ENCODE results near the gene NEURL1B. TPM values are rescaled to one million over a fixed set of nuclear protein-coding genes. Genes with fewer than 3 reads are reported as not detected.

Gene NEURL1B
- total and polyA plus RNA-seq, 10 of the 15 experiments (the other 5 are each of a cell fraction or from before 2014, with no cell fraction given), result 0.04 to 0.28 (median 0.05) TPM; not detected in 4

- CTCF ChIA-PET, result no interaction called here
- WGBS (ENCODE audit: insufficient coverage, insufficient replicate concordance, low lambda C conversion rate, missing lambda C conversion rate), result 15% methylated on average over 4 of the region's 4 CpGs
- in situ Hi-C loops (cut with MboI), result no loop called here
- POLR2A ChIA-PET, result no interaction called here
- no peaks in the 10 kb centered on the region for H3K4me1 ChIP-seq (ENCODE audit: control insufficient read depth, insufficient read depth, low read length)
- no peaks in the 10 kb centered on the region for H4K20me1 ChIP-seq (ENCODE audit: control insufficient read depth, insufficient read depth)
- H3K4me3 ChIP-seq, result no peak overlapping the region
- H2AFZ ChIP-seq (ENCODE audit: control insufficient read depth, low read depth, low read length), result no peak overlapping the region
- RAD21 ChIA-PET (ENCODE audit: unreplicated experiment), result no interaction called here
- DNase-seq (ENCODE audit: low read depth, low spot score), result no peak
- intact Hi-C loops (cut with micrococcal nuclease; ENCODE audit: unreplicated experiment), result no loop called here
- ATAC-seq, result no peak
- H3K9ac ChIP-seq (ENCODE audit: control insufficient read depth, insufficient read depth, low read length), result no peak overlapping the region
- H3K9me3 ChIP-seq (replicated peaks; ENCODE audit: control insufficient read depth, insufficient read depth, low read length), result no peaks in the 10 kb centered on the region
- no peak for FAIRE-seq
- H3K27me3 ChIP-seq (replicated peaks in 1 of 2; ENCODE audit: control insufficient read depth in 2 of 2, insufficient read depth in 2 of 2, low read length in 1 of 2), result peaks cover 15 to 21% of the 10 kb centered on the region in 2 experiments
- no peaks in the 10 kb centered on the region for H3K79me2 ChIP-seq (ENCODE audit: control insufficient read depth, insufficient read depth, low read length)
- TF ChIP-seq NFYB (IDR thresholded peaks at IDR 0.05; ENCODE audit: insufficient read depth, low read depth, low read length) (no peak), TCF7 (IDR thresholded peaks at IDR 0.05; ENCODE audit: borderline replicate concordance) (no peak), TARDBP (IDR thresholded peaks at IDR 0.05; ENCODE audit: borderline replicate concordance) (no peak), JUND (IDR thresholded peaks at IDR 0.05; ENCODE audit: low read depth, low read length) (no peak), CREM (IDR thresholded peaks at IDR 0.05; ENCODE audit: low read depth) (no peak), SMC3 (IDR thresholded peaks at IDR 0.05; ENCODE audit: borderline replicate concordance, low read length) (no peak), SMAD1 (IDR thresholded peaks at IDR 0.05; ENCODE audit: low read depth, partially characterized antibody) (no peak), ZNF217 (IDR thresholded peaks at IDR 0.05) (no peak), SREBF2 (IDR thresholded peaks at IDR 0.05; ENCODE audit: low read length) (no peak), POLR2AphosphoS5 (IDR thresholded peaks at IDR 0.05; ENCODE audit: low read length) (no peak), IKZF1 (conservative IDR thresholded peaks at IDR 0.05) (no peak), YBX1 (IDR thresholded peaks at IDR 0.05) (no peak), HDGF (IDR thresholded peaks at IDR 0.05) (no peak)
- TF ChIP-seq, protein P1, sequence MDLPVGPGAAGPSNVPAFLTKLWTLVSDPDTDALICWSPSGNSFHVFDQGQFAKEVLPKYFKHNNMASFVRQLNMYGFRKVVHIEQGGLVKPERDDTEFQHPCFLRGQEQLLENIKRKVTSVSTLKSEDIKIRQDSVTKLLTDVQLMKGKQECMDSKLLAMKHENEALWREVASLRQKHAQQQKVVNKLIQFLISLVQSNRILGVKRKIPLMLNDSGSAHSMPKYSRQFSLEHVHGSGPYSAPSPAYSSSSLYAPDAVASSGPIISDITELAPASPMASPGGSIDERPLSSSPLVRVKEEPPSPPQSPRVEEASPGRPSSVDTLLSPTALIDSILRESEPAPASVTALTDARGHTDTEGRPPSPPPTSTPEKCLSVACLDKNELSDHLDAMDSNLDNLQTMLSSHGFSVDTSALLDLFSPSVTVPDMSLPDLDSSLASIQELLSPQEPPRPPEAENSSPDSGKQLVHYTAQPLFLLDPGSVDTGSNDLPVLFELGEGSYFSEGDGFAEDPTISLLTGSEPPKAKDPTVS (IDR thresholded peaks at IDR 0.05; ENCODE audit: low read depth, low read length), result no peak
- TF ChIP-seq, protein P2, sequence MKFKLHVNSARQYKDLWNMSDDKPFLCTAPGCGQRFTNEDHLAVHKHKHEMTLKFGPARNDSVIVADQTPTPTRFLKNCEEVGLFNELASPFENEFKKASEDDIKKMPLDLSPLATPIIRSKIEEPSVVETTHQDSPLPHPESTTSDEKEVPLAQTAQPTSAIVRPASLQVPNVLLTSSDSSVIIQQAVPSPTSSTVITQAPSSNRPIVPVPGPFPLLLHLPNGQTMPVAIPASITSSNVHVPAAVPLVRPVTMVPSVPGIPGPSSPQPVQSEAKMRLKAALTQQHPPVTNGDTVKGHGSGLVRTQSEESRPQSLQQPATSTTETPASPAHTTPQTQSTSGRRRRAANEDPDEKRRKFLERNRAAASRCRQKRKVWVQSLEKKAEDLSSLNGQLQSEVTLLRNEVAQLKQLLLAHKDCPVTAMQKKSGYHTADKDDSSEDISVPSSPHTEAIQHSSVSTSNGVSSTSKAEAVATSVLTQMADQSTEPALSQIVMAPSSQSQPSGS (IDR thresholded peaks at IDR 0.05; ENCODE audit: low read length), result no peak
- TF ChIP-seq, protein P3, sequence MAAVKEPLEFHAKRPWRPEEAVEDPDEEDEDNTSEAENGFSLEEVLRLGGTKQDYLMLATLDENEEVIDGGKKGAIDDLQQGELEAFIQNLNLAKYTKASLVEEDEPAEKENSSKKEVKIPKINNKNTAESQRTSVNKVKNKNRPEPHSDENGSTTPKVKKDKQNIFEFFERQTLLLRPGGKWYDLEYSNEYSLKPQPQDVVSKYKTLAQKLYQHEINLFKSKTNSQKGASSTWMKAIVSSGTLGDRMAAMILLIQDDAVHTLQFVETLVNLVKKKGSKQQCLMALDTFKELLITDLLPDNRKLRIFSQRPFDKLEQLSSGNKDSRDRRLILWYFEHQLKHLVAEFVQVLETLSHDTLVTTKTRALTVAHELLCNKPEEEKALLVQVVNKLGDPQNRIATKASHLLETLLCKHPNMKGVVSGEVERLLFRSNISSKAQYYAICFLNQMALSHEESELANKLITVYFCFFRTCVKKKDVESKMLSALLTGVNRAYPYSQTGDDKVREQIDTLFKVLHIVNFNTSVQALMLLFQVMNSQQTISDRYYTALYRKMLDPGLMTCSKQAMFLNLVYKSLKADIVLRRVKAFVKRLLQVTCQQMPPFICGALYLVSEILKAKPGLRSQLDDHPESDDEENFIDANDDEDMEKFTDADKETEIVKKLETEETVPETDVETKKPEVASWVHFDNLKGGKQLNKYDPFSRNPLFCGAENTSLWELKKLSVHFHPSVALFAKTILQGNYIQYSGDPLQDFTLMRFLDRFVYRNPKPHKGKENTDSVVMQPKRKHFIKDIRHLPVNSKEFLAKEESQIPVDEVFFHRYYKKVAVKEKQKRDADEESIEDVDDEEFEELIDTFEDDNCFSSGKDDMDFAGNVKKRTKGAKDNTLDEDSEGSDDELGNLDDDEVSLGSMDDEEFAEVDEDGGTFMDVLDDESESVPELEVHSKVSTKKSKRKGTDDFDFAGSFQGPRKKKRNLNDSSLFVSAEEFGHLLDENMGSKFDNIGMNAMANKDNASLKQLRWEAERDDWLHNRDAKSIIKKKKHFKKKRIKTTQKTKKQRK (IDR thresholded peaks at IDR 0.05; ENCODE audit: low read depth, low read length), result no peak
- TF ChIP-seq, protein P4, sequence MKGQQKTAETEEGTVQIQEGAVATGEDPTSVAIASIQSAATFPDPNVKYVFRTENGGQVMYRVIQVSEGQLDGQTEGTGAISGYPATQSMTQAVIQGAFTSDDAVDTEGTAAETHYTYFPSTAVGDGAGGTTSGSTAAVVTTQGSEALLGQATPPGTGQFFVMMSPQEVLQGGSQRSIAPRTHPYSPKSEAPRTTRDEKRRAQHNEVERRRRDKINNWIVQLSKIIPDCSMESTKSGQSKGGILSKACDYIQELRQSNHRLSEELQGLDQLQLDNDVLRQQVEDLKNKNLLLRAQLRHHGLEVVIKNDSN (IDR thresholded peaks at IDR 0.05; ENCODE audit: borderline replicate concordance, extremely low read length, insufficient read depth, low read depth, low read length), result no peak
- BruUV-seq (replicated peaks), result no TSS peak
- H3K36me3 ChIP-seq (ENCODE audit: control insufficient read depth in 2 of 2, insufficient read depth in 2 of 2, low read length in 1 of 2), result no peaks in the 10 kb centered on the region
- H3K4me2 ChIP-seq (ENCODE audit: control insufficient read depth, insufficient read depth), result no peak overlapping the region
- SMC1A ChIA-PET (ENCODE audit: uncharacterized antibody, unreplicated experiment), result no interaction called here
- no peak overlapping the region for H3K27ac ChIP-seq (ENCODE audit: control insufficient read depth, insufficient read depth)
These were observed 1.4 kb downstream of the NEURL1B start for GRCh38 chr5:172642486-172642885.
